OCI-LY1 (cell line): ENCODE data around the gene ZMIZ1.

Experiments
- H2AFZ ChIP-seq: fragments of 200-600 bp; sonication (generic), shearing (Covaris generic); 2 replicates; pipeline ENCODE4 v1.6.0; 2014; ENCODE audit warnings: antibody characterized with exemption, mild to moderate bottlenecking, low read length
- H3F3A ChIP-seq: fragments of 200-600 bp; sonication (generic), shearing (Covaris generic); 2 replicates; pipeline ENCODE4 v1.6.0; 2014; ENCODE audit warnings: mild to moderate bottlenecking, antibody characterized with exemption, low read length, moderate library complexity; ENCODE audit not compliant: insufficient read depth
- H3K27ac ChIP-seq: fragments of 200-600 bp; sonication (generic); 2 replicates; pipeline ENCODE4 v1.5.1; 2014; ENCODE audit warnings: low read length, mixed run types, mild to moderate bottlenecking, low read depth; ENCODE audit not compliant: poor library complexity, severe bottlenecking
- H3K27me3 ChIP-seq: fragments of 200-600 bp; sonication (generic); 2 replicates; pipeline ENCODE4 v1.6.0; 2014; ENCODE audit warnings: antibody characterized with exemption, mild to moderate bottlenecking, low read length, moderate library complexity; ENCODE audit not compliant: insufficient read depth
- H3K36me3 ChIP-seq: fragments of 200-600 bp; sonication (generic); 2 replicates; pipeline ENCODE4 v1.6.1; 2014; ENCODE audit warnings: mild to moderate bottlenecking, antibody characterized with exemption, low read length, moderate library complexity, mixed read lengths; ENCODE audit not compliant: insufficient read depth
- H3K4me1 ChIP-seq: fragments of 200-600 bp; sonication (generic); 2 replicates; pipeline ENCODE4 v1.5.1; 2014; ENCODE audit warnings: mild to moderate bottlenecking, low read length, moderate library complexity; ENCODE audit not compliant: insufficient read depth, severe bottlenecking
- H3K4me2 ChIP-seq: fragments of 200-600 bp; sonication (generic), shearing (Covaris generic); 2 replicates; pipeline ENCODE4 v1.6.1; 2014; ENCODE audit warnings: low read length
- H3K4me3 ChIP-seq: fragments of 200-600 bp; sonication (generic); 2 replicates; pipeline ENCODE4 v1.5.1; 2014; ENCODE audit warnings: low read length, low read depth, mild to moderate bottlenecking, mixed read lengths; ENCODE audit not compliant: poor library complexity, severe bottlenecking
- H3K79me2 ChIP-seq: fragments of 200-600 bp; shearing (Covaris generic); 2 replicates; pipeline ENCODE4 v1.6.1; 2016; ENCODE audit warnings: mixed run types, low read length, mixed read lengths; ENCODE audit not compliant: insufficient read depth
- H3K9ac ChIP-seq: fragments of 200-600 bp; sonication (generic), shearing (Covaris generic); 2 replicates; pipeline ENCODE4 v1.6.1; 2014; ENCODE audit warnings: mild to moderate bottlenecking, low read length, mixed read lengths
- H3K9me2 ChIP-seq: fragments of 200-600 bp; sonication (generic), shearing (Covaris generic); 2 replicates; pipeline ENCODE4 v1.6.1; 2014; ENCODE audit warnings: low read depth, mild to moderate bottlenecking, low read length, mixed read lengths
- H3K9me3 ChIP-seq: fragments of 200-600 bp; shearing (Covaris generic); 2 replicates; pipeline ENCODE4 v1.6.1; 2014; ENCODE audit warnings: low read length, mixed read lengths
- H4K20me1 ChIP-seq: fragments of 200-600 bp; sonication (generic), shearing (Covaris generic); 2 replicates; pipeline ENCODE4 v1.6.0; 2016; ENCODE audit warnings: mild to moderate bottlenecking, low read length; ENCODE audit not compliant: insufficient read depth
- EZH2 ChIP-seq: fragments of 200-600 bp; sonication (generic), shearing (Covaris generic); IDR thresholded peaks from 2 replicates; pipeline ENCODE4 v1.8.0; 2017; ENCODE audit warnings: borderline replicate concordance, mixed run types, mild to moderate bottlenecking, antibody characterized with exemption, low read length, moderate library complexity, mixed read lengths
- TF ChIP-seq, protein P1 (sequence below): fragments of 200-600 bp; sonication (generic), shearing (Covaris generic); IDR thresholded peaks from 2 replicates; pipeline ENCODE4 v1.5.1; 2017; ENCODE audit warnings: mild to moderate bottlenecking, antibody characterized with exemption, low read length, moderate library complexity, mixed read lengths

ZMIZ1 gene

DNA sequence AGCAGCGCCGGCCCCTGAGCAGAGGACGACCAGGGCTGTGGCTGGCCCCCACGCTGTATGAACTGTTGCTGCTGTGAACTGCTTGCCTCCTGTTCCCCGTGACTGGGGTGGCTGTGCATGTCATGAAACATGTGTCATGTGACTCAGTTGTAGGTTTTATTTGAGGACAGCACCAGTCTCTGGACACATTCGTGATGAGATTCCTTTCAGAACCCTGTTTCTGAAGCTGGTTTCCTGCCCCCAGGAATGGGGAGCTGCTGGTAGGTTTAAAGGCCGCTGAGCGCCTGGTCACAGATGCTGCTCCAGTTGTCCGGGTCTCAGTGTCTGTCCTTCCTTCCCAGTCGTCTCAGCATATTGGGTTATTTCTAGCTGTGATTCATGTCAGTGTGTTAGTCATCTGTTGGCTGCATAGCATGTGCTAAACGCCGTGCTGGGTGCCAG lies 199.4 kb downstream of the ZMIZ1 start:
- H2AFZ ChIP-seq, result no peak overlapping the region
- H3K4me1 ChIP-seq, result no peaks in the 10 kb centered on the region
- H4K20me1 ChIP-seq, result no peaks in the 10 kb centered on the region
- no peaks in the 10 kb centered on the region for H3K9me2 ChIP-seq
- H3K4me2 ChIP-seq, result no peak overlapping the region
- no peaks in the 10 kb centered on the region for H3F3A ChIP-seq
- no peaks in the 10 kb centered on the region for H3K9me3 ChIP-seq
- H3K4me3 ChIP-seq, result no peak overlapping the region
- no peak overlapping the region for H3K9ac ChIP-seq
- 0 out of 2 replicates have a peak, but pooled peaks cover 12% of the 10 kb centered on the region for H3K27me3 ChIP-seq
- TF ChIP-seq EZH2, result no peak
- TF ChIP-seq, protein P1, sequence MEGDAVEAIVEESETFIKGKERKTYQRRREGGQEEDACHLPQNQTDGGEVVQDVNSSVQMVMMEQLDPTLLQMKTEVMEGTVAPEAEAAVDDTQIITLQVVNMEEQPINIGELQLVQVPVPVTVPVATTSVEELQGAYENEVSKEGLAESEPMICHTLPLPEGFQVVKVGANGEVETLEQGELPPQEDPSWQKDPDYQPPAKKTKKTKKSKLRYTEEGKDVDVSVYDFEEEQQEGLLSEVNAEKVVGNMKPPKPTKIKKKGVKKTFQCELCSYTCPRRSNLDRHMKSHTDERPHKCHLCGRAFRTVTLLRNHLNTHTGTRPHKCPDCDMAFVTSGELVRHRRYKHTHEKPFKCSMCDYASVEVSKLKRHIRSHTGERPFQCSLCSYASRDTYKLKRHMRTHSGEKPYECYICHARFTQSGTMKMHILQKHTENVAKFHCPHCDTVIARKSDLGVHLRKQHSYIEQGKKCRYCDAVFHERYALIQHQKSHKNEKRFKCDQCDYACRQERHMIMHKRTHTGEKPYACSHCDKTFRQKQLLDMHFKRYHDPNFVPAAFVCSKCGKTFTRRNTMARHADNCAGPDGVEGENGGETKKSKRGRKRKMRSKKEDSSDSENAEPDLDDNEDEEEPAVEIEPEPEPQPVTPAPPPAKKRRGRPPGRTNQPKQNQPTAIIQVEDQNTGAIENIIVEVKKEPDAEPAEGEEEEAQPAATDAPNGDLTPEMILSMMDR, result no peak
- H3K36me3 ChIP-seq, result no peaks in the 10 kb centered on the region
- H3K27ac ChIP-seq, result no peak overlapping the region
- no peaks in the 10 kb centered on the region for H3K79me2 ChIP-seq

DNA sequence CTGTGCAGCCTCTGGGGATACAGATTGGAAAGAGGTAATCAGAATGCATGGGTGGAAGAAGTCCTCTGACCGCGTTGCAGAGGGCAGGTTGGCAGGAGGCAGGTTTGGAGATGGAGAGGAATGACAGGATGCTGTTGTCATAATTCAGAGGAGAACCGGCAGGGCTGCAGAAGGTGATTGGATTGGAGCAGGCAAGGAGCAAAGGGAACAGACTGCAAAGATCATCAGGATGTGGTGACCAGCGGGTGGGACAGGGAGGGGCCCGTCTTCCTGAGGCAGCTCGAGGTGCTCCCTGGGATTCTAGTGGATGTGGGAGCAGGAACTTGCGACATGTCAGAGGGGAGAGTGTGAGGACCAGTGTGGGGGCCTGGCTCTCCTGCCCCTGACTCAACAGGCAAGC lies 200.0 kb downstream of the ZMIZ1 start:
- H2AFZ ChIP-seq, result no peak overlapping the region
- H3K9me2 ChIP-seq, result no peaks in the 10 kb centered on the region
- no peak overlapping the region for H3K27ac ChIP-seq
- H3K79me2 ChIP-seq, result no peaks in the 10 kb centered on the region
- H3K4me1 ChIP-seq, result no peaks in the 10 kb centered on the region
- H3F3A ChIP-seq, result no peaks in the 10 kb centered on the region
- H3K27me3 ChIP-seq, result 0 out of 2 replicates have a peak, but pooled peaks cover 12% of the 10 kb centered on the region
- TF ChIP-seq, protein P1, result no peak
- no peak for TF ChIP-seq EZH2
- H3K36me3 ChIP-seq, result no peaks in the 10 kb centered on the region
- no peak overlapping the region for H3K9ac ChIP-seq
- no peak overlapping the region for H3K4me2 ChIP-seq
- no peaks in the 10 kb centered on the region for H4K20me1 ChIP-seq
- no peaks in the 10 kb centered on the region for H3K9me3 ChIP-seq
- no peak overlapping the region for H3K4me3 ChIP-seq

- Histone ChIP-seq H3K9me3 (no peaks in the 10 kb centered on the region), H3K4me1 (no peaks in the 10 kb centered on the region), H3K4me3 (no peak overlapping the region), H3K27ac (no peak overlapping the region), H3K79me2 (no peaks in the 10 kb centered on the region), H2AFZ (no peak overlapping the region), H4K20me1 (no peaks in the 10 kb centered on the region), H3K36me3 (no peaks in the 10 kb centered on the region), H3K9ac (no peak overlapping the region), H3K9me2 (no peaks in the 10 kb centered on the region), H3K27me3 (0 out of 2 replicates have a peak, but pooled peaks cover 12% of the 10 kb centered on the region), H3F3A (no peaks in the 10 kb centered on the region), H3K4me2 (no peak overlapping the region)
- no peak for TF ChIP-seq EZH2
- TF ChIP-seq, protein P1, result no peak
Observed at GRCh38 chr10:79269443-79269842, 200.7 kb downstream of the ZMIZ1 start.
